Duodenal mucosa (tissue), 2 donors: ENCODE data around the gene GPR135.

Source experiments
- H3K27ac ChIP-seq: one replicate; pipeline ENCODE4 v1.7.0; 2013; ENCODE audit warnings: low read depth, low read length
- H3K27me3 ChIP-seq, 2 donors: one replicate each; pipeline ENCODE4 v1.7.0; 2013; ENCODE audit warnings: low read length in 2 of 2, control low read depth in 1 of 2; ENCODE audit not compliant: insufficient read depth in 2 of 2, control insufficient read depth in 1 of 2
- H3K36me3 ChIP-seq, 2 donors: one replicate each; pipeline ENCODE4 v1.7.0; 2013; ENCODE audit warnings: low read length in 2 of 2, control low read depth in 1 of 2; ENCODE audit not compliant: insufficient read depth in 2 of 2, control insufficient read depth in 1 of 2
- H3K4me1 ChIP-seq, 2 donors: one replicate each; pipeline ENCODE4 v1.7.0; 2013; ENCODE audit warnings: low read length in 2 of 2, control low read depth in 1 of 2; ENCODE audit not compliant: insufficient read depth in 2 of 2, control insufficient read depth in 1 of 2
- H3K4me3 ChIP-seq, 2 donors: one replicate each; pipeline ENCODE4 v1.7.0; 2013; ENCODE audit warnings: low read length in 2 of 2, low read depth in 1 of 2
- H3K9ac ChIP-seq, 2 donors: one replicate each; pipeline ENCODE4 v1.7.0; 2013; ENCODE audit warnings: low read length in 2 of 2, low read depth in 1 of 2
- H3K9me3 ChIP-seq, 2 donors: one replicate each; pipeline ENCODE4 v1.7.0; 2013; ENCODE audit warnings: low read length in 2 of 2, control low read depth in 1 of 2; ENCODE audit not compliant: control insufficient read depth in 1 of 2

Gene GPR135

DNA sequence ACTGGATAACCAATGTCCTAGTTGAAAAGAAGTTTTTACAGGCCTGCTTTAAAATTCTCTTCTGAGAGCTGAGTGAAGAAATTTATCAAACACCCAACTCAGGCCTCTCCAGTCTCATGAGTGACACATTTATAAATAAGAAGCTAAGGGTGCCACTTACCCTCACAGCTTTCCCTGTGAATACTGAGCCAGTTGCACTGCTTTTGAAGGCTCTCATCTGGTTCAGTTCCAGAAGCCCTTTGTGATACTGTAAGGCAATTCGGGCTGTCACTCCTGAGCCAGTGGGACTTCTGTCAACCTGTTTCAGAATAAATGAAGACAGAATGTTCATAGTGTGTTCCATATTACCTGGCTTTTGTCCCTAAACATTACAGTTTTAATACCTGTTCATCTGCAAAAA lies 10.5 kb upstream of the GPR135 start:
- no peak overlapping the region for H3K27ac ChIP-seq
- peaks cover 6 to 7% of the 10 kb centered on the region in 2 donors for H3K4me1 ChIP-seq
- no peaks in the 10 kb centered on the region for H3K27me3 ChIP-seq
- H3K36me3 ChIP-seq = peaks cover 3 to 22% of the 10 kb centered on the region in 2 donors
- H3K4me3 ChIP-seq = no peak overlapping the region
- no peaks in the 10 kb centered on the region for H3K9me3 ChIP-seq
- H3K9ac ChIP-seq = no peak overlapping the region

DNA sequence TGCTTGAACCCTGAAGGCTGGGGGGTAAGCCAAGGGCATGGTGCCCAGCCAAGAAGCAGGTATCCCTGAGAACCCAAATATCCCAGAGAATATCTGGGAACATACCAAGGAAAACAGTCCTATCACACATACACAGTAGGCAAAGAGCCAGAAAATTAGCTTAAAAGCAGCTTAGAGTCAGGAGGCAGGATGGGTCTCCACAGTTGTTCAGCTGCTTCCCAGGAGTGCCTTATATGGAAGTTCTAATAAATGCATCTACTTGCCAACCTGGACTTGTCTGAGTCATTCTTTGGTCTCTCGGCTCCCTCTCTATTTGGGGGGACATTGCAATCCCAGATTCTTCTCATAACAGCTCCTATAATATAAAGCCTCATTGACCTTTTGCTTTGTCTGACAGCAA lies 9.0 kb upstream of the GPR135 start:
- Histone ChIP-seq H3K4me1 (no peaks in the 10 kb centered on the region), H3K9me3 (no peaks in the 10 kb centered on the region), H3K27me3 (no peaks in the 10 kb centered on the region), H3K36me3 (peaks cover 3 to 22% of the 10 kb centered on the region in 2 donors), H3K4me3 (no peak overlapping the region), H3K9ac (no peak overlapping the region), H3K27ac (no peak overlapping the region)

DNA sequence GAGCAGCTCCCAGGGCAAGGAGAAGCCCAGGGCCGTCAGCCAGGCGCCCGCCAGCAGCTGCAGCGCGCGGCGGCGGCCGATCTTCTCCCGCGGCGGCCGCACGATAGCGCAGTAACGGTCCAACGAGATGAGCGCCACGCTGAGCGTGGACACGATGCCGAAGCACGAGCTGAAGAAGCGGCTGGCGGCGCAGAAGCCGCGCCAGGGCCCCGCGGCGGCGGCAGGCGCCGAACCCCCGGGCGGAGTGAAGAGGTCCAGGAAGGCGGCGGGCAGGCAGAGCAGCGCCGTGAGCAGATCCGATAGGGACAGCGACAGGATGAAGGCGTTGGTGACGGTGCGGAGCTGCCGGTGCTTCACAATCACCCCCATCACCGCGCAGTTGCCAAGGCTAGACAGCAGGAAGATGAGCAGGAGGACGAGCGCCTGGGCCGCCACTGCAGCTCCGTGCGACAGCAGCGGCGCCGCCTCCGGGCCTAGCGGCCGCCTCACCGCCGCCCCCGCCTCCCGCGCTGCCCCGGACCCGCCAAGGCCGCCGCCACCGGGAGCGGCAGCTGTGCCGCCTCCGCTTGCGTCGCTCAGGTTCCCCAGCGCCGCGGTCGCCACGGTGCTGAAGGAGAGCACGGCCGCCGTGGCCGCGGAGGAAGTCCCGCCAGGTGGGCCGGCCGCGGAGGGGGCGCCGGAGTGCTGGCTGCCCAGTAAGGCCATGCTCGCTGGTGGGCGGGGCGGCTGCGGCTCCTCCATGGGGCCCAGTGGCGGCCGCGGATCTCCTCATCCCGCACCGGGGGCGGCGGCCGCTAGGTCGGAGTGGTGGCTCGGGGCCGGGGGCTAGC lies 479 bp downstream of the GPR135 start:
- peaks cover 6 to 8% of the 10 kb centered on the region in 2 donors for H3K4me1 ChIP-seq
- no peaks in the 10 kb centered on the region for H3K27me3 ChIP-seq
- H3K36me3 ChIP-seq = peaks cover 0 to 3% of the 10 kb centered on the region in 2 donors
- H3K27ac ChIP-seq = no peak overlapping the region
- no peaks in the 10 kb centered on the region for H3K9me3 ChIP-seq
- peak overlapping the region in 1 of 2 donors; percentile 50 for H3K9ac ChIP-seq
- peak overlapping the region; percentile 69 to 78 for H3K4me3 ChIP-seq

DNA sequence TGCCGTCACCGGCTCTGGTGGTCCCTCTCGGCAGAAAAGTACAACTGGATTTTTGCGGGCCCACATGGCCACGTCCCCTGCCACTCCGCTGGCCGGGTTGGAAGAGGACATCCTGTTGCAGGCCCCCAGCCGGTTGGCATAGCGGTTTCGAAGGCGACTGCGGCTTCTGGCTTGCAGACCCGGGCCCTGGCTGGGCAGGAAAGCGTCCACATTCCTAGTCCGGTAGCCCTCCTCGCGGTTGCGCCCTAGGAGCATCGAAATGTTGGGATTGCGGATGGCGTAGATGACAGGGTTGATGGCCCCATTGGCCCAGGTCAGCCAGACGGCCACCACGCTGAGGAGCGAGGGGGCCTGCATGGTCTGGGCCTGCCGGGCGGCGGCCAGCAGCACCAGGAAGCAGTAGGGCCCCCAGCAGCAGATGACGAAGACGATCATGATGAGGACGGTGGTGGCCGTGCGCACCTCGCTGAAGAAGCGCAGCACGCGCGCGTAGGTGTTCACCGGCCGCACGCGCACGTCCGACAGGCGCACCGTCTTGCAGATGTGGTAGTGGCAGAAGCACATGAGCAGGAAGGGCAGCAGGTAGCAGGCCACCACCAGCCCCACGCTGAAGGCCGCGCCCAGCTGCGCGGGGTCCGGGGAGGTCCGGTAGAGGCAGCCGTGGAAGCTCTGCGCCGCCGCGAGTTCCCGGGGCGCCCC lies 1.2 kb downstream of the GPR135 start:
- H3K27me3 ChIP-seq = no peaks in the 10 kb centered on the region
- no peaks in the 10 kb centered on the region for H3K9me3 ChIP-seq
- H3K36me3 ChIP-seq = peaks cover 0 to 2% of the 10 kb centered on the region in 2 donors
- no peak overlapping the region for H3K27ac ChIP-seq
- H3K9ac ChIP-seq = peak overlapping the region in 1 of 2 donors; percentile 45
- H3K4me3 ChIP-seq = peak overlapping the region; percentile 69 to 78
- H3K4me1 ChIP-seq = peaks cover 6 to 8% of the 10 kb centered on the region in 2 donors

DNA sequence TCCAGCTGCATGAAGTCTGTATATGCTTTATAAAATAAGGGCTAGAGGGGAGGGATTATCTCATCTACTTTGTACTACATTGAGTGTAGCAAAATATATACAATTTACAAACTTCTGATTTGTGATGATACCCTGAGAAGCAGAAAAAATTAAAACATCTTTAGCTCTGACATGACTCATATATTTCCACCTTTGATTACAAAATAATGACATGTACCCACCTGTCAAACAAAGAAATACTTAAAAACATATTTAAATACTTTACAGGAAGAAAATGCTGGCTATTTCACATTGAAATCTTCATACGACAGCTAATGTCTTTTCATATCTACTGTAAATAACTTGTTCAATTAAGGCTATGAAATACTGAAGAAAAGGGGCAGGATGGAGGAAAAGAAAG lies 3.3 kb downstream of the GPR135 start:
- no peak overlapping the region for H3K9ac ChIP-seq
- H3K9me3 ChIP-seq = no peaks in the 10 kb centered on the region
- H3K4me1 ChIP-seq = peaks cover 6 to 8% of the 10 kb centered on the region in 2 donors
- no peaks in the 10 kb centered on the region for H3K36me3 ChIP-seq
- no peaks in the 10 kb centered on the region for H3K27me3 ChIP-seq
- H3K4me3 ChIP-seq = no peak overlapping the region
- H3K27ac ChIP-seq = no peak overlapping the region

DNA sequence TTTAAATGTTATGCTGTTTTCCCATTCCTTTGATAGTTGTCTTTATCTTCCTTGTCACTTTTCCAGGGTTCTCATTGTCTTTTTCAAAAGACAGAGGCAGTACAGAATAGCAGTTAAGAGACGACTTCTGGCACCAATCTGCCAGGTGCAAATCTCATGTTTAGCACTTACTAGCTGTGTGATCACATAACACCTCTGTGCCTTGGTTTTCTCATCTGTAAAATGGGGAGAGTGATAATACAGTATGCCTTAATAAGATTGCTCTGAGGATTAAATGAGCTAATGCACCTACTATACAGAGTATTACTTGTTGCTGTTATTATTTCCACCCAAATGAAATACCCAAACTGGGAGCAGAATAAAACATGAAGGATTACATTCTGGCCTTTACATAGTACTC lies 4.8 kb downstream of the GPR135 start:
- H3K27ac ChIP-seq = no peak overlapping the region

DNA sequence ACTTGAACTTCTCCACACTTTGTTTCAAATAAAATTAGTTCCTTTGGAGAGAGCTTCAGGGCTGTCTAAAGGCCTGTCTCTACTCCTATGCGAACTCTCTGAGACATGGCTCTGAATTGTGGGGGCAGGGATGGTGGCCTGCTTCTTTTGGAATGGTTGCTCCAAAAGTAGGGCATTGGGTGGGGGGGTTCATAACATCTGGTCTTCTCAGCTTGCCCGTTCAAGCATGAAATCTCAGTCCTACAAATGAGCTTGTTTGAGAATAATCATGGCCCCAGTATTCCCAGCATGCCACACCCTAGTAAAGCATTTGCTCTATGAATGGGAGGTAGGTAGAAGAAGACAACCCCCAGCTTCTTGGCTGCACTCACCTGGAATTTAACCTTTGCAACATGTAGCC lies 6.7 kb downstream of the GPR135 start:
- Histone ChIP-seq H3K4me3 (no peak overlapping the region), H3K36me3 (no peaks in the 10 kb centered on the region), H3K4me1 (peaks cover 0 to under 1% of the 10 kb centered on the region in 2 donors), H3K9me3 (no peaks in the 10 kb centered on the region), H3K9ac (no peak overlapping the region), H3K27ac (no peak overlapping the region), H3K27me3 (no peaks in the 10 kb centered on the region)

More for the DNA sequence above, 4.8 kb downstream of the GPR135 start:
- H3K36me3 ChIP-seq = no peaks in the 10 kb centered on the region
- H3K27me3 ChIP-seq = no peaks in the 10 kb centered on the region
- H3K9ac ChIP-seq = no peak overlapping the region
- no peaks in the 10 kb centered on the region for H3K9me3 ChIP-seq
- no peak overlapping the region for H3K4me3 ChIP-seq
- peaks cover 6 to 8% of the 10 kb centered on the region in 2 donors for H3K4me1 ChIP-seq

DNA sequence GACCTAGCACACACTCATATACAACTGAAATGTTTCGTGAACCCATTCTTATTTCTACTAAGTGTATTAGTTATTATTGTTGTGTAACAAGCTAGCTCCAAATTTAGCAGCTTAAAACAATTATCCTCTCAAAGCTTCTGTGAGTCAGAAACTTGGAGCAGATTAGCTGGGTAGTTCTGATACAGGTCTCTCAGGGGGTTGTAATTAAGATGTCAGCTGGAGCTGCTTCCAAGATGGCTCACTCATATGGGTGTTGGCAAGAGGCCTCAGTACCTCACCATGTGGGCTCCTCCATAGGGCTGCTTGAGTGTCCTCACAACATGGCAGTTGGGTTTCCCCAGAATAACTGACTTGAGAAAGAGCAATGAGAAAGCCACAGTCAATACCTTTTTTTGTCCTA lies 9.8 kb downstream of the GPR135 start:
- no peak overlapping the region for H3K4me3 ChIP-seq
- no peaks in the 10 kb centered on the region for H3K9me3 ChIP-seq
- H3K27me3 ChIP-seq = no peaks in the 10 kb centered on the region
- no peaks in the 10 kb centered on the region for H3K36me3 ChIP-seq
- no peak overlapping the region for H3K27ac ChIP-seq
- no peak overlapping the region for H3K9ac ChIP-seq
- H3K4me1 ChIP-seq = no peaks in the 10 kb centered on the region

DNA sequence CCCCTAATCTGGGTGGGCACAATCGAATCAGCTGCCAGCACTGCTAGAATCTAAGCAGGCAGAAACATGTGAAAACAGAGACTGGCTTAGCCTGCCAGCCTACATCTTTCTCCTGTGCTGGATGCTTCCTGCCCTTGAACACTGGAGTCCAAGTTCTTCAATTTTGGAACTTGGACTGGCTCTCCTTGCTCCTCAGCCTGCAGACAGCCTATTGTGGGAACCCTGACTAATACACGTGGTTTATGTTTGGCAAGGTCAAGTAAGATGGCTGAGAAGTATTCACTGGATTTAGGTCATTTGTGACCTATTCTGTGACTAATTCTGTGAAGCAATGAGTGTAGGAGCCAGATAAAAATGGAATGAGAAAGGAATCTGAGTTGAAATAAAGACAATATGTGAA lies 11.0 kb downstream of the GPR135 start:
- H3K9me3 ChIP-seq = no peaks in the 10 kb centered on the region
- H3K4me3 ChIP-seq = no peak overlapping the region
- H3K4me1 ChIP-seq = no peaks in the 10 kb centered on the region
- H3K27me3 ChIP-seq = no peaks in the 10 kb centered on the region
- H3K36me3 ChIP-seq = no peaks in the 10 kb centered on the region
- no peak overlapping the region for H3K27ac ChIP-seq
- no peak overlapping the region for H3K9ac ChIP-seq

DNA sequence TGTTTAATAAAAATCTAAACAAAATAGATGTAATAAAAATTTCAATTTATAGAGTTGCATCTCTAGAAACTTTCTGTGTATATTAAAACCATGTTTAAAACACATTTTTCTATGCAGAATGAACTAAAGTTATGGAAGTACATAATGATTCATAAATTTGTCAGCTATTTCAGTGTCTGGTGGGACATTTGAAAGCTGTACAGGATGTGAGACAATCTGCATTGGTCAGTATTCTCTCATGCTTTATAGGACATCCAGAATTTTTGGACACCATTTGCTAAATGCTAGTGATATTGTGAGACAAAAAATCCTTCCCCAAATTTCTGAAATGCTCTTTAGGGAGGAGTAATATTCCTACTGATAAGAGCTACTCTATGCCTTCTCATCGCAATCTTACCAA lies 13.3 kb downstream of the GPR135 start:
- H3K9me3 ChIP-seq = no peaks in the 10 kb centered on the region
- H3K36me3 ChIP-seq = no peaks in the 10 kb centered on the region
- H3K4me3 ChIP-seq = no peak overlapping the region
- H3K27ac ChIP-seq = no peak overlapping the region
- H3K9ac ChIP-seq = no peak overlapping the region
- H3K4me1 ChIP-seq = no peaks in the 10 kb centered on the region
- H3K27me3 ChIP-seq = no peaks in the 10 kb centered on the region
